RKO (cell line): ENCODE results near the gene SERPINF2.

Source experiments
- DNase-seq: peaks from one replicate; pipeline ENCODE4 v3.0.0-alpha.2; 2016; ENCODE audit warnings: low spot score

The SERPINF2 gene

DNA sequence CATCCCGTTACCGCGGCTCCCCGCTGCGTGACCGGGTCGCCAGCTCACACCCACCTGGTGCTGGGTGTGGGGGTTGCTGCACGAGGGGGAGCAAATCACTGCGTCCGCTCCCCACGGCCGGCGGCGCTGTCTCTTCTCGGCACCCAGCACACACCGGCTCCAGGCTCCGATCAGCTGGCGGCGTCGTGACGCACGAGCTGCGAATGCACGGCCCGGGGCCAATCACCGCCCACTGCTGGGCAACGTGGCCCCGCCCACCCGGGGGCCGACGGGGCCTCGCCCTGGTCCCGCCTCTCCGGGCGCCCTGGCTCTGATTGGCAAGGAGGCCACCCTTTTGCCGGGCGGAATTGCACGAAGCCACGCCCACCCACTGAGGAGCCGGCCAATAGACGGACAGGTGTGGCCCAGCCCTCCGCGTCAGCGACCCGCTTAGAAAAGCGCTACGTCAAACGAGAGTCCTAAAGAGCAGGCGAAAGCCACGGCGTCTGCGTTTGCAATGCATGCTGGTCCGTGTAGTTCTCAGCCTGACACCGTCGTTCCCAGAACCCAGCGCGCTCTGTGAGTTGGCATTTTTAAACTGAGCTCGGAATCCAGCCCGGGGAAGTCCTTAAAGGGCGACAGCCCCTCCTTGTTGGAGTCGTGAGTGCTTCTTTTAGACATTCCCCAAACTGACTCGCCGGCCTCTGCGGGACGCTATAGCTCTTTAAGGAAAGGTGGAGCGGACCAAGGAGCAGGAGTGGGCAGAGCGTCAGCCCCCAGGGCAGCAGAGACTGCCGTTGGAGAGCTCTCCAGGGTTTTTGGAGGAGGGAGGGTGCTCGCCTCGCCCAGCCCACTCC, 26.4 kb upstream of the SERPINF2 start:
- peak; percentile 100 for DNase-seq

- DNase-seq = peak; percentile 100
These were observed 25.6 kb upstream of the SERPINF2 start for GRCh38 chr17:1716912-1717695.

DNA sequence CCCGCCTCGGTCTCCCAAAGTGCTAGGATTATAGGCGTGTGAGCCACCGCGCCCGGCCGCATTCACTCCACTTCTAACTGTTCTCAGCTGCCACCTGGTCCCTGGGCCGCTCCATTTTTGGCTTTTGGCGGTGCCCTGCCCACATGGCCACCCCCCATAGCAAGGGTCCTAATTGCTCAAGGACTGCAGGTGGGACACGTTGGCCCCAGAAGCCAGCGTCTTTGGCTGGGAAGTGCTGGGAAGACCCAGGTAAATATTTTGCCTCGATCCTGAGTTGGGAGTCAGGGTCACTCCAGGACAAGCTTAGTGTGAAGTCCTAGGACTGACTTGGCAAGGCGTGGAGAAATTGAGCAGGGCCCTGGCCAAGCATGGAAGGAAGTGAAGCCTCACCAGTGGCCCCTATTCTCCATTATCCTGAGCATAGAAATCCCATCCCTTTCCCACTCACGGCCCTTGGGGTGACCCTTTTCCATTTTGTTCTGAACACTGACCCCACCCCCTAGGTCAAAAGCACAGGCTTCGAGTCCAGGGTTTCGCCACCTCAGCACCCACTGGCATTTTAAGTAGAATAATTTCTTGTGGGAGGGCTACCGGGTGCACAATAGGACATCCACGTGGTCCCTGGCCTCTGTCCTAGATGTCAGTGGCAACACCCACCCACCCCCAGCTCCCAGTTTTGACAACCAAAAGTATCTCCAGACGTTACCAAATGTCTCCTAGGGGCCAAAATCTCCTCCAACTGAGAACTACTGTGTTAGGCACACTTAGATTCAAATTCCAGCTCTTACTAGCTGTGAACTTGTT, 24.1 kb upstream of the SERPINF2 start:
- DNase-seq = no peak

DNA sequence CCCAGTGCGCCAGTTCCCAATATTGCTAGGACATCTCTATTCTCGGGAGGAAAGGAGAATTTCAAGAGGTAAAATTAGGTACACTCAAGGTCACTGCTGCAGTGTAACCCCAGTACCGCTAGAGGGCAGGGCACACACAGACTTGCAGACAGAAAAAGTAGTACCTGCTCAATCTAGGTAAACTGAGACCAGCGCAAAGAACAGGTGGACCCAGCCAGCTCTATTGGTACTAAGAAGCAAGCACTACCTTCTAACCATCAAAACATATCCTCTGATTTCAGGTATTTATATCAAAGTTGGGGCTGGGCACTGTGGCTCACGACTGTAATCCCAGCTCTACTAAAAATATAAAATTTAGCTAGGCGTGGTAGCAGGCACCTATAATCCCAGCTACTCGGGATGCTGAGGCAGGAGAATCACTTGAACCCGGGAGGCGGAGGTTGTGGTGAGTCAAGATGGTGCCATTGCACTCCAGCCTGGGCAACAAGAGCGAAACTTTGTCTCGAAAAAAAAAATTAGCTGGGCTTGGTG, 21.8 kb upstream of the SERPINF2 start:
- DNase-seq = peak; percentile 59

DNA sequence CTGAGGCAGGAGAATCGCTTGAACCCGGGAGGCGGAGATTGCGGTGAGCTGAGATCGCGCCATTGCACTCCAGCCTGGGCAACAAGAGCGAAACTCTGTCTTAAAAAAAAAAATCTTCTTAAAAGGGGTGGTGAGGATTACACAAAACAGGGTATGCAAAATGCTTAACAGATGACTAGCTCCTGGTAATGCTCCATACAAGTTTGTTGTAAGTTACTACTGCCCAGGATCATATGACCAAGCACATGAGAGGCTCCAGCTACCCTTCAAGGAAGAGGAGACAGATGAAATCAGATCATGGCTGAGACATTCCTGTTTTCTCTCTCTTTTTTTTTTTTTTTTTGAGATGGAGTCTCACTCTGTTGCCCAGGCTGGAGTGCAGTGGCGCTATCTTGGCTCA, 20.6 kb upstream of the SERPINF2 start:
- peak; percentile 41 for DNase-seq

GRCh38 chr17:1724351-1724868, 18.3 kb upstream of the SERPINF2 start, which contains the start of gene WDR81:
Gene WDR81, plus strand, starts transcription at chr17:1724704. Its CDS starts 256 bp downstream, at chr17:1724960.
- DNase-seq = peak; percentile 87

GRCh38 chr17:1724869-1725641, 17.6 kb upstream of the SERPINF2 start:
- DNase-seq = peak; percentile 37

DNA sequence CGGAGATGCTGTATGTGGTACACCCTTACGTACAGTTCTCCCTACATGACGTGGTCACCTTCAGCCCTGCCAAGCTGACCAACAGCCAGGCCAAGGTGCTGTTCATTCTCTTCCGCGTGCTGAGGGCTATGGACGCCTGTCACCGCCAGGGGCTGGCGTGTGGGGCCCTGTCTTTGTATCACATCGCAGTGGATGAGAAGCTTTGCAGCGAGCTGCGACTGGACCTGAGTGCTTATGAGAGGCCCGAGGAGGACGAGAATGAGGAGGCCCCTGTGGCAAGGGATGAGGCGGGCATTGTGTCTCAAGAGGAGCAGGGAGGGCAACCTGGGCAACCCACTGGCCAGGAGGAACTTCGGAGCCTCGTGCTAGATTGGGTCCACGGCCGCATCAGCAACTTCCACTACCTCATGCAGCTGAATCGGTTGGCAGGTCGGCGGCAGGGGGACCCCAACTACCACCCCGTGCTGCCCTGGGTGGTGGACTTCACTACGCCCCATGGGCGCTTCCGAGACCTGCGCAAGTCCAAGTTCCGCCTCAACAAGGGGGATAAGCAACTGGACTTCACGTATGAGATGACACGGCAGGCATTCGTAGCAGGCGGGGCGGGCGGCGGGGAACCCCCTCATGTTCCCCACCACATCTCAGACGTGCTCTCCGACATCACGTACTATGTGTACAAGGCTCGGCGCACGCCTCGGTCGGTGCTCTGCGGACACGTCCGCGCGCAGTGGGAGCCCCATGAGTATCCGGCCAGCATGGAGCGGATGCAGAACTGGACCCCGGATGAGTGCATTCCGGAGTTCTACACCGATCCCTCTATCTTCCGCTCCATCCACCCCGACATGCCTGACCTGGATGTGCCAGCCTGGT, 16.8 kb upstream of the SERPINF2 start:
- no peak for DNase-seq

DNA sequence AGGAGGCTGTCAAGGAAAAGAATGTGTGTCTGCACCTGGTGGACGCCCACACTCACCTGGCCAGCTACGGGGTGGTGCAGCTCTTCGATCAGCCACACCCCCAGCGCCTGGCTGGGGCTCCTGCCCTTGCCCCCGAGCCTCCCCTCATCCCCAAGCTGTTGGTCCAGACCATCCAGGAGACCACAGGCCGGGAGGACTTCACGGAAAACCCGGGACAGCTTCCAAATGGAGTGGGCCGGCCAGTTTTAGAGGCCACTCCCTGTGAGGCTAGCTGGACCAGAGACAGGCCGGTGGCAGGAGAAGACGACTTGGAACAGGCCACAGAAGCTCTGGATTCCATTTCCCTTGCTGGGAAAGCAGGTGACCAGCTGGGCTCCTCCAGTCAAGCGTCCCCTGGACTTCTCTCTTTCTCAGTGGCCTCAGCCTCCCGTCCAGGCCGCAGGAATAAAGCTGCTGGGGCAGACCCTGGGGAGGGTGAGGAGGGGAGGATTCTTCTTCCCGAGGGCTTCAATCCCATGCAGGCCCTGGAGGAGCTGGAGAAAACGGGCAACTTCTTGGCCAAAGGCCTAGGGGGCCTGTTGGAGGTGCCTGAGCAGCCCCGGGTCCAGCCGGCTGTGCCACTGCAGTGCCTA, 15.9 kb upstream of the SERPINF2 start:
- no peak for DNase-seq

DNA sequence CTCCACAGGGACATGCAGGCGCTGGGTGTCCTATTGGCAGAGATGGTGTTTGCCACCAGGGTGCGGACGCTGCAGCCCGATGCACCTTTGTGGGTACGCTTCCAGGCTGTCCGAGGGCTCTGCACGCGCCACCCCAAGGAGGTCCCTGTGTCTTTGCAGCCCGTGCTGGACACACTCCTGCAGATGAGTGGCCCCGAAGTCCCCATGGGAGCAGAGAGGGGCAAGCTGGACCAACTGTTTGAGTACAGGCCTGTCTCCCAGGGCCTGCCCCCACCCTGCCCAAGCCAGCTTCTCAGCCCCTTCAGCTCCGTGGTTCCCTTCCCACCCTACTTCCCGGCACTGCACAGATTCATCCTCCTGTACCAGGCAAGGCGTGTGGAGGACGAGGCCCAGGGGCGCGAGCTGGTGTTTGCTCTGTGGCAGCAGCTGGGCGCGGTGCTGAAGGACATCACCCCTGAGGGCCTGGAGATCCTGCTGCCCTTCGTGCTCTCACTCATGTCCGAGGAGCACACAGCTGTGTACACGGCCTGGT, 15.3 kb upstream of the SERPINF2 start:
- DNase-seq = no peak

DNA sequence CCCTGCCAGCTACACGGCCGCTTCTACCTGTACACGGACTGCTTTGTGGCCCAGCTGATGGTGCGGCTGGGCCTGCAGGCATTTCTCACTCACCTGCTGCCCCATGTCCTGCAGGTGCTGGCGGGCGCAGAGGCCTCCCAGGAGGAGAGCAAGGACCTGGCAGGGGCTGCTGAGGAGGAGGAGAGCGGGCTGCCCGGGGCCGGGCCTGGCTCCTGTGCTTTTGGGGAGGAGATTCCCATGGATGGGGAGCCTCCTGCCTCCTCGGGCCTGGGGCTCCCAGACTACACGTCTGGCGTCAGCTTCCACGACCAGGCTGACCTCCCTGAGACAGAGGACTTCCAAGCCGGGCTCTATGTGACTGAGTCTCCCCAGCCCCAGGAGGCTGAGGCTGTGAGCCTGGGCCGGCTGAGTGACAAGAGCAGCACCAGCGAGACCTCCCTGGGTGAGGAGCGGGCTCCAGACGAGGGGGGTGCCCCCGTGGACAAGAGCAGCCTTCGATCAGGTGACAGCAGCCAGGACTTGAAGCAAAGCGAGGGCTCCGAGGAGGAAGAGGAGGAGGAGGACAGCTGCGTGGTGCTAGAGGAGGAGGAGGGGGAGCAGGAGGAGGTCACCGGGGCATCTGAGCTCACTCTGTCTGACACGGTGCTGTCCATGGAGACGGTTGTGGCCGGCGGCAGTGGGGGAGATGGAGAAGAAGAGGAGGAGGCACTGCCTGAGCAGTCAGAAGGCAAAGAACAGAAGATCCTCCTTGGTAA, 14.6 kb upstream of the SERPINF2 start:
- no peak for DNase-seq

DNA sequence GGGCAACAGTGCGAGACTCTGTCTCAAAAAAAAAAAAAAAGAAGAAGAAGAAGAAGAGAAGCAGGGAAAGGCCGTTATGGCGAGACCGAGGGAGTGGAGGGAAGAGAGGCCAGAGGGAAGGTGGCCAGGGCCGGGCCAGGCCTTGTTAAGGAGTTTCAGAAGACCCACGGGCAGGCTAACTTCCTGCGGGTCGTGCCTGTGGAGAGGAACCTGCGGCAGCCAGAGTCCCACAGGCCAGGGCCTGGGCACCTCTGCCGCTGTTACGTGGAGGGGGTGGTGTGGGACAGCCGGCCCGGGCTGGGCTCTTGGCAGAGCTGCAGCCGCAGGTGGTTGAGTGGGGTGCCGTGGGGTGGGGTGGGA, 12.7 kb upstream of the SERPINF2 start:
- DNase-seq = no peak

GRCh38 chr17:1730326-1731193, 12.1 kb upstream of the SERPINF2 start:
- DNase-seq = peak; percentile 54

DNA sequence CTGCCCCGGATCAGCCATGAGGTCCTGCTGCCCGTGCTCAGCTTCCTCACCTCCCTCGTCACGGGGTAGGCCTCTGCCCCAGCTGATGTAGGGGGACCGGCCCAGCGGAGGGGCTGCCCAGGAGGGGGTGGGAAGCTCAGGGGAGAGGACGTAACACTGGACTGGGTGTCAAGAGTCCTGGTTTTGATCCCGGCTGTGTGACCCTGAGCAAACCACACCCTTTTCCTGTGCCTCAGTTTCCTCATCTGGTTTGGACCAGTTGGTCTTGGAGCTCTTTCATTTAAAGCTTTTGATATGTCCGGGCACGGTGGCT, 11.5 kb upstream of the SERPINF2 start:
- no peak for DNase-seq

DNA sequence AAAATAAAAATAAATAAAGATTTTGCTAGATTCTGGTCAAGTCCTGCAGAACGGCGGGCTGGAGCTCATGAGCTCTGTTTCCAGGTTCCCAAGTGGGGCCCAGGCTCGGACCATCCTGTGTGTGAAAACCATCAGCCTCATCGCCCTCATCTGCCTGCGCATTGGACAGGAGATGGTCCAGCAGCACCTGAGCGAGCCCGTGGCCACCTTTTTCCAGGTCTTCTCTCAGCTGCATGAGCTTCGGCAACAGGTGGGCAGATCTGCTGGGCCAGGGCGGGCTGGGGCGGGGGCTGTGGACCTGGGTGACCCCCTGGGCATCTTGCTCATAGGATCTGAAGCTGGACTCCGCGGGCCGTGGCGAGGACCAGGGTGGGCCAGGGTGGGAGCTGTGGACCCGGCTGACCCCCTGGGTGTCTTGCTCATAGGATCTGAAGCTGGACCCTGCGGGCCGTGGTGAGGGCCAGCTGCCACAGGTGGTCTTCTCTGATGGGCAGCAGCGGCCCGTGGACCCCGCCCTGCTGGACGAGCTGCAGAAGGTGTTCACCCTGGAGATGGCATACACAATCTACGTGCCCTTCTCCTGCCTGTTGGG, 10.3 kb upstream of the SERPINF2 start:
- DNase-seq = no peak

DNA sequence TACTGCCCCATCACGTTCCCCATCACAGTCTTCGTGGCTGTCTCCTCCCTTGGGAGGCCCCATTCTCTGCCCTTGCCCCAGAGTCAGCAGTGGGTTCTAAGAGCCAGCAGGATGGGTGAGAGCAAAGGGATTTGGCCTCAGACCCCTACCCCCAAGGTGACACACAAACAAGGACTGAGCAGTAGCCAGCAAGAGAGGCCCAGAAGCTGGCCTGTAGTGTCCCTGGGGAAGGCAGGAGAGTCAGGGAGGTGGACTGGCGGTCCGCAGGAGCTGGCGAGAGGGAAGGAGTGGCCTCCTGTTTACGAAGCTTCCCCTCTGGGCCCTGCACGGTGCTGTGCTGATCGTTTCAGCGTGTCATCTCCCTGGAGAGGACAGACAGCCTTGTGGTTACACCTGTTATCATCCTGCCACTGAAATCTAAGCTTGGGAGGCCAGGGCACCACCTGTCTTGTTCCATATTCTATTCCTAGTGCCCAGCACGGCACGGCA, 9.8 kb upstream of the SERPINF2 start:
- DNase-seq = no peak

- no peak for DNase-seq
These were observed 8.9 kb upstream of the SERPINF2 start for GRCh38 chr17:1733759-1734158.
